H9 (cell line): Measurements from ENCODE around the gene CD200. TPM values are rescaled to one million over a fixed set of nuclear protein-coding genes. Genes with fewer than 3 reads are reported as not detected.

Experiments
- DNase-seq: peaks from one replicate; pipeline ENCODE4 v3.0.0-alpha.2; 2017
- H2AFZ ChIP-seq: one replicate; pipeline ENCODE4 v1.6.1; 2013; ENCODE audit warnings: mild to moderate bottlenecking, low read length, control low read depth, moderate library complexity
- H2AK5ac ChIP-seq: 2 replicates; pipeline ENCODE4 v1.6.1; 2013; ENCODE audit warnings: low read length, control low read depth, mixed read lengths; ENCODE audit not compliant: insufficient read length
- H2BK120ac ChIP-seq: one replicate; pipeline ENCODE4 v1.6.1; 2013; ENCODE audit warnings: low read depth, mild to moderate bottlenecking, low read length, control low read depth, inconsistent platforms; ENCODE audit not compliant: poor library complexity, severe bottlenecking
- H2BK12ac ChIP-seq: 2 replicates; pipeline ENCODE4 v1.6.1; 2013; ENCODE audit warnings: low read length, control low read depth, mixed read lengths, low read depth; ENCODE audit not compliant: insufficient read length
- H2BK15ac ChIP-seq: 2 replicates; pipeline ENCODE4 v1.6.1; 2013; ENCODE audit warnings: low read depth, low read length, control low read depth
- H2BK20ac ChIP-seq: one replicate; pipeline ENCODE4 v1.6.1; 2013; ENCODE audit warnings: low read depth, mild to moderate bottlenecking, low read length, control low read depth, inconsistent platforms; ENCODE audit not compliant: poor library complexity, severe bottlenecking
- H2BK5ac ChIP-seq: 2 replicates; pipeline ENCODE4 v1.6.1; 2013; ENCODE audit warnings: low read length, control low read depth, mixed read lengths; ENCODE audit not compliant: insufficient read length
- H3K14ac ChIP-seq: 2 replicates; pipeline ENCODE4 v1.6.1; 2013; ENCODE audit warnings: low read length, control low read depth; ENCODE audit not compliant: insufficient read depth
- H3K18ac ChIP-seq: 2 replicates; pipeline ENCODE4 v1.6.1; 2013; ENCODE audit warnings: low read depth, mild to moderate bottlenecking, mixed read lengths, low read length, control low read depth; ENCODE audit not compliant: insufficient read length
- H3K23ac ChIP-seq: 2 replicates; pipeline ENCODE4 v1.6.1; 2013; ENCODE audit warnings: low read length, control low read depth, mixed read lengths, low read depth; ENCODE audit not compliant: insufficient read length
- H3K23me2 ChIP-seq: 2 replicates; pipeline ENCODE4 v1.6.1; 2013; ENCODE audit warnings: low read depth, mild to moderate bottlenecking, mixed read lengths, low read length, control low read depth; ENCODE audit not compliant: insufficient read length, poor library complexity, severe bottlenecking
- H3K27ac ChIP-seq: 2 replicates; pipeline ENCODE4 v1.5.1; 2013; ENCODE audit warnings: low read length, control low read depth, mixed read lengths, low read depth; ENCODE audit not compliant: insufficient read length
- H3K27me3 ChIP-seq: 2 replicates; pipeline ENCODE4 v1.6.1; 2013; ENCODE audit warnings: low read length, control low read depth, inconsistent platforms; ENCODE audit not compliant: insufficient read depth
- H3K4ac ChIP-seq: 2 replicates; pipeline ENCODE4 v1.6.1; 2013; ENCODE audit warnings: low read depth, mild to moderate bottlenecking, control low read depth, inconsistent platforms, low read length, moderate library complexity
- H3K4me1 ChIP-seq: 2 replicates; pipeline ENCODE4 v1.6.1; 2013; ENCODE audit warnings: low read length, control low read depth, inconsistent platforms; ENCODE audit not compliant: insufficient read depth
- H3K4me2 ChIP-seq: 2 replicates; pipeline ENCODE4 v1.6.1; 2013; ENCODE audit warnings: low read length, control low read depth, mixed read lengths; ENCODE audit not compliant: insufficient read length, insufficient read depth
- H3K56ac ChIP-seq: 2 replicates; pipeline ENCODE4 v1.6.1; 2013; ENCODE audit warnings: low read depth, mild to moderate bottlenecking, mixed read lengths, low read length, control low read depth; ENCODE audit not compliant: insufficient read length
- H3K79me1 ChIP-seq: 2 replicates; pipeline ENCODE4 v1.6.1; 2013; ENCODE audit warnings: low read depth, mild to moderate bottlenecking, moderate library complexity, low read length, control low read depth, inconsistent platforms; ENCODE audit not compliant: insufficient read depth, poor library complexity, severe bottlenecking
- H3K79me2 ChIP-seq: 2 replicates; pipeline ENCODE4 v1.6.1; 2013; ENCODE audit warnings: low read length, control low read depth, inconsistent platforms; ENCODE audit not compliant: insufficient read depth
- H3K9ac ChIP-seq: 2 replicates; pipeline ENCODE4 v1.6.1; 2013; ENCODE audit warnings: low read length, control low read depth, mixed read lengths; ENCODE audit not compliant: insufficient read length; ENCODE audit errors: extremely low read depth
- H3K9me3 ChIP-seq: one replicate; pipeline ENCODE4 v1.6.1; 2013; ENCODE audit warnings: low read depth, low read length, inconsistent platforms; ENCODE audit not compliant: control insufficient read depth
- H3T11ph ChIP-seq: one replicate; pipeline ENCODE4 v1.6.1; 2013; ENCODE audit warnings: mild to moderate bottlenecking, low read length, control low read depth, inconsistent platforms
- H4K20me1 ChIP-seq: one replicate; pipeline ENCODE4 v1.6.1; 2013; ENCODE audit not compliant: control insufficient read depth, insufficient read length, insufficient read depth
- H4K5ac ChIP-seq: 2 replicates; pipeline ENCODE4 v1.6.1; 2013; ENCODE audit warnings: low read depth, mild to moderate bottlenecking, mixed read lengths, low read length, control low read depth; ENCODE audit not compliant: insufficient read length
- H4K8ac ChIP-seq: replicated peaks from 2 replicates; pipeline ENCODE4 v1.6.1; 2013; ENCODE audit warnings: low read length, control low read depth, mixed read lengths, low read depth; ENCODE audit not compliant: insufficient read length
- H4K91ac ChIP-seq: 2 replicates; pipeline ENCODE4 v1.6.1; 2013; ENCODE audit warnings: low read depth, mild to moderate bottlenecking, moderate library complexity, mixed read lengths, low read length, control low read depth; ENCODE audit not compliant: insufficient read length
- H3K27ac Mint-ChIP-seq, 3 experiments: 2 replicates in 2 of 3; 3 replicates in 1 of 3; pipeline ENCODE4 v1.8.0; 2020 to 2021; ENCODE audit warnings: mixed read lengths in 3 of 3, mild to moderate bottlenecking in 1 of 3, moderate library complexity in 1 of 3
- H3K27me3 Mint-ChIP-seq: 2 replicates; pipeline ENCODE4 v1.8.0; 2021; ENCODE audit warnings: low read depth, mild to moderate bottlenecking, moderate library complexity, mixed read lengths
- H3K36me3 Mint-ChIP-seq, 3 experiments: 2 replicates in 2 of 3; 3 replicates in 1 of 3; pipeline ENCODE4 v1.8.0; 2020 to 2021; ENCODE audit warnings: low read depth in 3 of 3, mixed read lengths in 3 of 3; ENCODE audit not compliant: insufficient read depth in 1 of 3
- H3K4me1 Mint-ChIP-seq, 2 experiments: 2 replicates each; pipeline ENCODE4 v1.8.0; 2020; ENCODE audit warnings: mixed read lengths in 2 of 2
- H3K4me3 Mint-ChIP-seq, 2 experiments: 2 replicates in 1 of 2; 3 replicates in 1 of 2; pipeline ENCODE4 v1.8.0; 2020 to 2021; ENCODE audit warnings: mild to moderate bottlenecking in 2 of 2, mixed read lengths in 2 of 2, moderate library complexity in 1 of 2
- H3K9me3 Mint-ChIP-seq, 2 experiments: 2 replicates in 1 of 2; 3 replicates in 1 of 2; pipeline ENCODE4 v1.8.0; 2020; ENCODE audit warnings: mild to moderate bottlenecking in 2 of 2, mixed read lengths in 2 of 2, moderate library complexity in 1 of 2
- WGBS: extraction: QIAGEN DNeasy Blood & Tissue Kit; methylation state at CpG from one replicate; pipeline ENCODE4 v1.1.7; 2013; ENCODE audit warnings: missing lambda C conversion rate, low lambda C conversion rate, mixed read lengths; ENCODE audit not compliant: insufficient read length; ENCODE audit errors: extremely low coverage; 5-methylcytosine and 5-hydroxymethylcytosine counted together
- total RNA-seq: library from RNA; stranded (reverse); gene quantifications from 2 replicates; pipeline ENCODE4 v1.2.1, GENCODE V29; 2021
- TF ChIP-seq, protein P1 (sequence below): fragments of 200-600 bp; sonication (generic); conservative IDR thresholded peaks from 3 replicates; pipeline ENCODE4 v1.8.0; 2021; ENCODE audit warnings: antibody characterized with exemption, mild to moderate bottlenecking

CD200 gene
- total RNA-seq, 1 experiment from 2014 or later = 51.6 TPM

DNA sequence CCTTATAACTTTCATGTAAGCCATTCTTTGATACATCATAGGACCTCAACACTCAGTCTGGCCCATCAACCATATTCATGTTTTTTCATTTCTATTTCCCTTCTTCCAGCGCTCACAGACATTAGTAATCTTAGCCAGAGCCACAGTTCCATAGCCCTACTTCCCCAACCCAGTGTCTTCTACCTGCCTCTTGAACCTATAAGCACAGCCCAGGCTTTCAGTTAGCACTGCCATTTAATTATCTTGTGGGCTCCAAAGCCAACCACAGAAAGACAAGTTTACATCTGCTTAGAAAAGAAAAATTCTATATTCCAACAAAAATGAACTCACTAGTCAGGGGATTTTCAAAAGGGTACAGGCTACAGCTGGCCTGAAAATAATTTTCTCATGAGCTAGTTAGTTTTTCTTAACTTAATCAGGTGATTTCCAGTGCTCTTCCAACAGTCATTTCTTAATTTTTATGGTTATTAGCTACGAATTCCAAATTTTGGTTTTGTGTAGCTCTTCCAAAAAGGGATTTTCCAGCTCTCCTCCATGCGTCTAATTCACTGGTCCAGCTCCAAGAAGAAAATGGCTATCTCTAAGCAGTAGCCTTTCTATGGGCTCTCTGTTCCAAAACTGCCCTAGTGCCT is 13.7 kb downstream of the CD200 start:
- H4K5ac ChIP-seq = no peak overlapping the region
- Mint-ChIP-seq H3K4me3 (no peak overlapping the region), H3K27me3 (no peaks in the 10 kb centered on the region), H3K36me3 (peaks cover 61 to 83% (median 82%) of the 10 kb centered on the region in 3 experiments), H3K27ac (peak overlapping the region; percentile 1 to 19 (median 14); a peak in 5 of 7 replicates), H3K4me1 (peaks cover 34 to 46% of the 10 kb centered on the region in 2 experiments), H3K9me3 (peaks cover 0 to 4% of the 10 kb centered on the region in 2 experiments; a peak in 3 of 5 replicates)
- H3K27me3 ChIP-seq = no peaks in the 10 kb centered on the region
- no peak overlapping the region for H2AFZ ChIP-seq
- no peak overlapping the region for H3K27ac ChIP-seq
- no peaks in the 10 kb centered on the region for H3K9me3 ChIP-seq
- H3K14ac ChIP-seq = no peak overlapping the region
- H2BK15ac ChIP-seq = no peak overlapping the region
- no peak overlapping the region for H3K18ac ChIP-seq
- H3K4ac ChIP-seq = no peak overlapping the region
- H2BK12ac ChIP-seq = no peak overlapping the region
- H3K79me2 ChIP-seq = peaks cover 14% of the 10 kb centered on the region; the same call in 1 of the 2 replicates
- H3T11ph ChIP-seq = no peak overlapping the region
- WGBS = no CpG with 5 or more reads among the region's 3 CpGs
- no peak overlapping the region for H3K56ac ChIP-seq
- H4K20me1 ChIP-seq = no peaks in the 10 kb centered on the region
- no peaks in the 10 kb centered on the region for H3K23me2 ChIP-seq
- H3K23ac ChIP-seq = no peak overlapping the region
- H3K79me1 ChIP-seq = peaks cover 9% of the 10 kb centered on the region
- H2BK120ac ChIP-seq = no peak overlapping the region
- no peak overlapping the region for H4K91ac ChIP-seq
- no peak overlapping the region for H3K4me2 ChIP-seq
- no peak for DNase-seq
- H3K4me1 ChIP-seq = peaks cover 7% of the 10 kb centered on the region; the same call in 1 of the 2 replicates
- no peak overlapping the region for H3K9ac ChIP-seq
- TF ChIP-seq, protein P1, sequence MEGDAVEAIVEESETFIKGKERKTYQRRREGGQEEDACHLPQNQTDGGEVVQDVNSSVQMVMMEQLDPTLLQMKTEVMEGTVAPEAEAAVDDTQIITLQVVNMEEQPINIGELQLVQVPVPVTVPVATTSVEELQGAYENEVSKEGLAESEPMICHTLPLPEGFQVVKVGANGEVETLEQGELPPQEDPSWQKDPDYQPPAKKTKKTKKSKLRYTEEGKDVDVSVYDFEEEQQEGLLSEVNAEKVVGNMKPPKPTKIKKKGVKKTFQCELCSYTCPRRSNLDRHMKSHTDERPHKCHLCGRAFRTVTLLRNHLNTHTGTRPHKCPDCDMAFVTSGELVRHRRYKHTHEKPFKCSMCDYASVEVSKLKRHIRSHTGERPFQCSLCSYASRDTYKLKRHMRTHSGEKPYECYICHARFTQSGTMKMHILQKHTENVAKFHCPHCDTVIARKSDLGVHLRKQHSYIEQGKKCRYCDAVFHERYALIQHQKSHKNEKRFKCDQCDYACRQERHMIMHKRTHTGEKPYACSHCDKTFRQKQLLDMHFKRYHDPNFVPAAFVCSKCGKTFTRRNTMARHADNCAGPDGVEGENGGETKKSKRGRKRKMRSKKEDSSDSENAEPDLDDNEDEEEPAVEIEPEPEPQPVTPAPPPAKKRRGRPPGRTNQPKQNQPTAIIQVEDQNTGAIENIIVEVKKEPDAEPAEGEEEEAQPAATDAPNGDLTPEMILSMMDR = no peak
- no peak overlapping the region for H2AK5ac ChIP-seq
- no peak overlapping the region for H2BK20ac ChIP-seq
- H2BK5ac ChIP-seq = no peak overlapping the region
- no peak overlapping the region for H4K8ac ChIP-seq
